Measurements from ENCODE around the gene FRAS1. TPM values are rescaled to one million over a fixed set of nuclear protein-coding genes. Genes with fewer than 3 reads are reported as not detected.
A peak's percentile ranks its signal among the peaks of the same experiment; 100 is the strongest.

The FRAS1 gene
- total and polyA plus RNA-seq, 11 donors, result 0.57 to 13.4 (median 3.2) TPM

GRCh38 chr4:78570117-78570516, 513.0 kb downstream of the FRAS1 start:
- WGBS, 4 donors, result 70 to 89% (median 81%) methylated on average over 2 of the region's 2 CpGs
- Histone ChIP-seq H3K4me3 (no peak overlapping the region), H3K27ac (peak overlapping the region in 5 of 12 donors; percentile 63 to 69 (median 65)), H3K9me3 (no peaks in the 10 kb centered on the region), H3K4me1 (peaks cover 0 to 34% (median 14%) of the 10 kb centered on the region in 12 donors), H3K27me3 (no peaks in the 10 kb centered on the region), H3K36me3 (peaks cover 0 to 10% (median 0%) of the 10 kb centered on the region in 9 donors)
- TF ChIP-seq POLR2A (IDR thresholded peaks at IDR 0.05), result no peak
- TF ChIP-seq CTCF (IDR thresholded peaks at IDR 0.05), result no peak
- no peak for DNase-seq
- no peak for ATAC-seq
- intact Hi-C loops (cut with DNase I), result no loop called here

GRCh38 chr4:78571804-78572203, 514.7 kb downstream of the FRAS1 start:
- ATAC-seq, result no peak
- intact Hi-C loops (cut with DNase I), result no loop called here

GRCh38 chr4:78578674-78579425, 521.7 kb downstream of the FRAS1 start:
- H3K36me3 ChIP-seq, result peaks cover 0 to 55% (median 3%) of the 10 kb centered on the region in 9 donors
- peaks cover 0 to 11% (median 0%) of the 10 kb centered on the region in 12 donors for H3K4me1 ChIP-seq
- DNase-seq (no peak), ATAC-seq (no peak)
- intact Hi-C loops (cut with DNase I), result no loop called here
- TF ChIP-seq POLR2A (IDR thresholded peaks at IDR 0.05) (no peak), CTCF (IDR thresholded peaks at IDR 0.05) (no peak)
- no peak overlapping the region for H3K27ac ChIP-seq
- H3K4me3 ChIP-seq, result no peak overlapping the region
- WGBS, 4 donors, result 94 to 98% (median 95%) methylated on average over 3 of the region's 3 CpGs
- no peaks in the 10 kb centered on the region for H3K27me3 ChIP-seq
- no peaks in the 10 kb centered on the region for H3K9me3 ChIP-seq

More at GRCh38 chr4:78571804-78572203, 514.7 kb downstream of the FRAS1 start:
- Histone ChIP-seq H3K36me3 (peaks cover 0 to 14% (median 0%) of the 10 kb centered on the region in 9 donors), H3K27ac (no peak overlapping the region), H3K4me1 (peaks cover 0 to 30% (median 9%) of the 10 kb centered on the region in 12 donors), H3K4me3 (no peak overlapping the region), H3K27me3 (no peaks in the 10 kb centered on the region), H3K9me3 (no peaks in the 10 kb centered on the region)
- TF ChIP-seq CTCF (IDR thresholded peaks at IDR 0.05) (no peak), POLR2A (IDR thresholded peaks at IDR 0.05) (no peak)
- WGBS, 4 donors, result 93 to 98% (median 96%) methylated on average over 1 of the region's 1 CpG
- no peak for DNase-seq

GRCh38 chr4:78581618-78582017, 524.5 kb downstream of the FRAS1 start:
- ATAC-seq, result peak in 3 of 4 donors; percentile 28 to 85 (median 58)
- no peaks in the 10 kb centered on the region for H3K27me3 ChIP-seq
- peak overlapping the region in 1 of 12 donors; percentile 44 for H3K27ac ChIP-seq
- peaks cover 0 to 71% (median 6%) of the 10 kb centered on the region in 9 donors for H3K36me3 ChIP-seq
- H3K4me3 ChIP-seq, result no peak overlapping the region
- peaks cover 0 to 11% (median 0%) of the 10 kb centered on the region in 12 donors for H3K4me1 ChIP-seq
- 59 to 84% (median 73%) methylated on average over 3 of the region's 3 CpGs for WGBS, 4 donors
- peak in 2 of 5 donors; percentile 31 to 34 for DNase-seq
- no peak for TF ChIP-seq CTCF (IDR thresholded peaks at IDR 0.05)
- TF ChIP-seq POLR2A (IDR thresholded peaks at IDR 0.05), result no peak
- H3K9me3 ChIP-seq, result no peaks in the 10 kb centered on the region
- intact Hi-C loops (cut with DNase I), result no loop called here

Measured in heart left ventricle (tissue), 16 donors.